A172 (cell line): ENCODE measurements around the gene CLCA2. TPM values are rescaled to one million over a fixed set of nuclear protein-coding genes. Genes with fewer than 3 reads are reported as not detected.

Experiments used
- DNase-seq: peaks from one replicate; pipeline ENCODE4 v3.0.0-alpha.2; 2015; ENCODE audit warnings: low spot score
- total RNA-seq: library from RNA; depleted of rRNA; stranded (reverse); fragments of >200 nt; shearing (Covaris generic); gene quantifications from 2 replicates; pipeline ENCODE4 v1.2.3, GENCODE V29; 2014; rRNA removed

CLCA2 gene, protein sequence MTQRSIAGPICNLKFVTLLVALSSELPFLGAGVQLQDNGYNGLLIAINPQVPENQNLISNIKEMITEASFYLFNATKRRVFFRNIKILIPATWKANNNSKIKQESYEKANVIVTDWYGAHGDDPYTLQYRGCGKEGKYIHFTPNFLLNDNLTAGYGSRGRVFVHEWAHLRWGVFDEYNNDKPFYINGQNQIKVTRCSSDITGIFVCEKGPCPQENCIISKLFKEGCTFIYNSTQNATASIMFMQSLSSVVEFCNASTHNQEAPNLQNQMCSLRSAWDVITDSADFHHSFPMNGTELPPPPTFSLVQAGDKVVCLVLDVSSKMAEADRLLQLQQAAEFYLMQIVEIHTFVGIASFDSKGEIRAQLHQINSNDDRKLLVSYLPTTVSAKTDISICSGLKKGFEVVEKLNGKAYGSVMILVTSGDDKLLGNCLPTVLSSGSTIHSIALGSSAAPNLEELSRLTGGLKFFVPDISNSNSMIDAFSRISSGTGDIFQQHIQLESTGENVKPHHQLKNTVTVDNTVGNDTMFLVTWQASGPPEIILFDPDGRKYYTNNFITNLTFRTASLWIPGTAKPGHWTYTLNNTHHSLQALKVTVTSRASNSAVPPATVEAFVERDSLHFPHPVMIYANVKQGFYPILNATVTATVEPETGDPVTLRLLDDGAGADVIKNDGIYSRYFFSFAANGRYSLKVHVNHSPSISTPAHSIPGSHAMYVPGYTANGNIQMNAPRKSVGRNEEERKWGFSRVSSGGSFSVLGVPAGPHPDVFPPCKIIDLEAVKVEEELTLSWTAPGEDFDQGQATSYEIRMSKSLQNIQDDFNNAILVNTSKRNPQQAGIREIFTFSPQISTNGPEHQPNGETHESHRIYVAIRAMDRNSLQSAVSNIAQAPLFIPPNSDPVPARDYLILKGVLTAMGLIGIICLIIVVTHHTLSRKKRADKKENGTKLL
- 0.22 and 0.24 TPM in 2 replicates for total RNA-seq

DNA sequence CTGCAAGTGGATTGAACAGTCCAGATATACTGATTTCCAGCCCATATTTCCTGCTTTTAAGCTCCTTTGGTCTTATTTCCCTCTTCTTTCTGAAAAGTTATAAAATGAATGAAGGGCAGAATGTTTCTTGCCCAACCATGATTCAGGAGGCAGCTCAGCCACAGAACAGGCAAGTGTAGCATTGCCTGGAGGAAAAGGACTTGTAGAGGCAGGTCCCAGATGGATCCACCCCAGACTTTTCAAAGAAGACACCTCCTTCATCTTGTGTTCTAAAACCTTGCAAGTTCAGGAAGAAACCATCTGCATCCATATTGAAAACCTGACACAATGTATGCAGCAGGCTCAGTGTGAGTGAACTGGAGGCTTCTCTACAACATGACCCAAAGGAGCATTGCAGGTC is at the start of gene CLCA2:
CLCA2 (plus strand) TSS at position 299 of the 400 bp plus-strand sequence; CDS start at position 376, 77 bp downstream.
- DNase-seq = no peak

DNA sequence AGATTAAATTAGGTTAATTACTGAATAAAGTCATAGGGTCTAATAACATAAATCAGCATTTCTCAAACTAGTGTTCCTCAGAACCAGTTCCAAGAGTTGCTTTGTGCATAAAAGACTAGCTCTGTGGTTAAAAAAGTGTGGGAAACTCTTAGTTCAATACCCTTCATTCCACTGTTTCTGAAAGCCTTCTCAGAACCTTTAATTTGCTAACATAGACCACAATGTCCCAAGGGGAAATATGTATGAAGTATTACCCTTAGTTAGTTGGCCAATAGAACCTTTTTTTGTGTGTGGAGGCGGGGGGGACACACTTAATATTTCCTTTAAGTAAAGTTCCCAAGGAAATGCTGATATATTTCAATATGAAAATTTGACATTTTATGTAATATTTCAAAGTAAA is 48.3 kb upstream of the CLCA2 start:
- no peak for DNase-seq

DNA sequence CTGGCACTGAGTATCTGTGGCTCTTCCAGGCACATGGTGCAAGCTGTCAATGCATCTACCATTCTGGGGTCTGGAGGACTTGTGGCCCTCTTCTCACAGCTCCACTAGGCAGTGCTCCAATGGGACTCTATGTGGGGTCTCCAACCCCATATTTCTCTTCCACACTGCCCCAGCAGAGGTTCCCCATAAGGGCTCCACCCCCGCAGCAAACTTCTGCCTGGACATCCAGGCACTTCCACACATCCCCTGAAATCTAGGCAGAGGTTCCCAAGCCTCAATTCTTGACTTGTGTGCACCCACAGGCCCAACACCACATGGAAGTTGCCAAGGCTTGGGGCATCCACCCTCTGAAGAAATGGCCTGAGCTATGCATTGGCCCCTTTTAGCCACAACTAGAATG is 46.6 kb upstream of the CLCA2 start:
- no peak for DNase-seq

DNA sequence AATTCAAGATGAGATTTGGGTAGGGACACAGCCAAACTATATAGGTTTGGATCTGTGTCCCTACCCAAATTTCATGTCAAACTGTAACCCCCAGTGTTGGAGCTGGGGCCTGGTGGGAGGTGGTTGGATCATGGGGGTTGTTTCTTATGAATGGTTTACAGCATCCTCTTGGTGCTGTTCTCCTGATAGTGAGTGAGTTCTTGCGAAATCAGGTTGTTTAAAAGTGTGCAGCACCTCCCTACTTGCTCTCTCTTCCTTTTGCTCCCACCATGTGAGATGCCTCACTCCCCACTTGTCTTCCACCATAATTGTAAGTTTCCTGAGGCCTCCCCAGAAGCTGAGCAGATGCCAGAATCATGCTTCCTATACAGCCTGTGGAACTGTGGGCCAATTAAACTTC is 45.2 kb upstream of the CLCA2 start:
- DNase-seq = no peak

DNA sequence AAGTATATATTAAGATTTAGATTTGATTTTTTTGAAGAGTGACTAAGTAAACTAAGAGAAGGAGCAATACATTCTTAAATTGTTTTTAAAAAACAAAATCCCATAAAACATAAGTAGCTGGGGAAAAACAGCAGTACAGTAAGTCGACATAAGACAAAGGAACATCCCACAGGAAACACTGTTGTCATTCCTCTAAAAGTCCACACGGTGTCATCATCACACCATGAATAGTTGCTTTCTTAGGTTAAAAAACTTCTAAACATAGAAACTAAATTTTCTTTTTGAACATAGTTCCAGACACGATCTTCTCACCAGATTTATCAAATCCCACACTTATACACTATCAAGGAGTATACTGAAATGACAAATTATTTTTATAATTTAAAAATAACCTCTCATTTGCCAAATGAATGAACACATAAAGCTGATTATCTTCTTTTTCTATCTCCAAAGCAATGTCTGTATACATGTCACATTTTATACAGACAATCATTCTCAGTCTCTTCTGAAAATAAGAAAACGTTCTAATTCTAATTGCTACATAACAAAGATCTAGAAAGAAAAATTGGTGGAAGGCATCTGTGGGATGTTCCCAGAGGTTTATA is 43.6 kb upstream of the CLCA2 start:
- peak; percentile 44 for DNase-seq

DNA sequence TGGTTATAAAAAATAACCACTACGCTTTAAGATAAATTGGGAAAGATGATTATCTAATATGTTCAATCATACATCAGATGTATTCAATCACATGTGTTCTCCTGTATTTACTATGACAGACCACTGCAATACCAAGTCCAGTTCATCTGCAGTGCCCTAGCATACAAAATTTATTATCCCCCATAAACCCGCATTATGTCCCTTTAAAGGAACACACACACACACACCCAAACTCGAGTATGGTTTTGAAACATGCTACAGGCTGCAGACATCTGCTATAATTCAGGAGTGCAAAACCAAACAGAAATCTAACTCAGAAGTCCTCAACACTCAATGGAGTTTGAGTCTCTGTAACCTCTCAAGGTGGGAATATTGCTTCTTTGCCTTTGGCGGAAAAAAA is 42.7 kb upstream of the CLCA2 start:
- no peak for DNase-seq

DNA sequence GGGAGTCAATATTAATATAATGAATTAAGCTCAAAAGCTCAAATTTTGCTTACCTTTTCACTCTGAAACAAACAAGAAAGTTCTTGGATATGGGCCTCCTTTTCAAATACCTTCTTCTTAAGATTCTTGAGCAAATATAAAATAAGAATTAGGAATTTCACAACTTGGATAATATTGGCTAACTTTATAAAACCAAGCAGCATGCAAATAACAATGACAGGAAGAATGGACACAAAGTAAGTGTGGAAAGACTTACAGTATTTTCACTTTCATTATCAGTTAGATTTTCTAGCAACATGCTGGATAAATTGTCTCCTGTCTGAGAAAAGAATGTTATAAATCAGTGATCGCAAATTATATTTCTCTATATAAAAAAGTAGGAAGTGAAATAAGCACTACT is 41.1 kb upstream of the CLCA2 start:
- no peak for DNase-seq

DNA sequence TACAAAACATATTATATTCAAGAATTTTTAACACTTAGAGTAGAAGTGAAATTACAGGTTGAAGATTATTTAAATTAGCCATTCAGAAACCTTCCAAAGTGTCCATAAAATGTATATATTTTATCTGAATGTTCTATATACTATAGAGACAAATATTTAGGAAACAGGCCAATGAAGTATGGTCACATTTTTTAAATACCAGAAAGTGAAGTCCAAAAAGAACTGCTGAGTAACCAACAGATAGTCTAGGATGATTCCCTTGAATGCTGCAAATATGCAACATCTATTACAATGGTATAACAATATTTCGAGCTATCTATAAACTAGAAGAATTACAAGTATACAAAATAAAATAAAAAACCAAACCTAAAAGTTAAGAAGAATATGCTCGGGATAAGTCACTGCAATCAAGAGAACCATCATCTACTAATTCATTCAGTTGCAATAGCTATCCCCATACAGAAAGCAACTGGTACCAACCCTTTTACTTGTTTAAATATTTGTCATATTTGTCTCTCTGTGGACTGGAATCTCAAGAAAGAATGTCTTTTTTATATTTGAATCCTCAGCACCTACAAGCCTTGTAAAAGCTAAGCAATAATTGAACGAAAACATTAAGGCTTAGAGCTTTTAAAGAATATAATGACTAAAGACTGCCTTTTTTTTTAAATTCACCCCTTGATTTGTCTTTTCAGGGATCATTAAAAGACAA is 35.9 kb upstream of the CLCA2 start:
- DNase-seq = no peak

DNA sequence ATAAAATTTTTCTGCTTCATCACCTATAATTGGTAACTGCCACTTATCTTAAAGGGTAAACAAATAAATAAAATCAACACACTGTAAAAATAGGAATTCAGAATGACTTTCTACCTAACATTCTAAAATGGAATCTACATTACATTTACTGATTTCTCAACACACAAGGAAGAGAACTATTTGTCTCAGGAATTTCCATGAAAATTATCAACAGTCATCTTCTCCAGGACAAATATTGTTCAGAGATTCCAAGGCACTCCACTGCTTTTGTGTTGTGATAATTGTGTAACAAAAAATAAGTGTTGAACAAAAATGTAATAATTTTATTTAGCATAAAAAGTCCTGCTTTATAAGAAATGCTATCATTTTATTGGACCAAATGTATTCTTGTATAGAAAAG is 35.2 kb upstream of the CLCA2 start:
- DNase-seq = no peak

DNA sequence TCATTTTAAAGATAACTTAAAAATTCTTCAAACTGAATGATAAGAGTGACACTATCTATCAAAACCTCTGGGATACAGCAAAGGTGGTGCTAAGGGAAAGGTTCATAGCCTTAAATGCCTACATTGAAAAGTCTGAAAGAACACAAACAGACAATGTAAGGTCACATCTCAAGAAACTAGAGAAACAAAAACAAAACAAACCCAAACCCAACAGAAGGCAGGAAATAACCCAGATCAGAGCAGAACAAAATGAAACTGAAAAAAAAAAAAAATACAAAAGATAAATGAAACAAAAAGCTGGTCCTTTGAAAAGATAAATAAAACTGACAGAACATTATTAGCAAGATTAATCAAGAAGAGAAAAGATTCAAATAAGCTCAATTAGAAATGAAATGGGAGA is 34.7 kb upstream of the CLCA2 start:
- no peak for DNase-seq

DNA sequence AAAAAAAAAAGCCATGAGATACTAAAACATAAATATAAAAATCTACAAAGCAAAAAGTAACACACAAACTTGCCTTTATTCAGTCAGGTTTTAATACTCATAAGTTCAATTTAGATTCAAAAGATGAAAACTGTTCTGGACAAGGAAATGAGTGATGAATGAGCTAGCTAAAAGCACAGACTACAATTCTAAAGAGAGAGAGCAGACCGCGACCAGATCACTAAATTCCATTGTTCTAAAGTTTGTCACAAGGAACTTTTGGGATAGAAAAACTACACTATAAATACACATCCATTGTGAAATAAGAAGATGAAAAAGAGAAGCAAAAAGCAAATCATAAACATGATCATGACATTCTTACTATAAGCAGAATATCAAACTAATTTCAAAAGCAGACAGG is 29.6 kb upstream of the CLCA2 start:
- peak; percentile 19 for DNase-seq

DNA sequence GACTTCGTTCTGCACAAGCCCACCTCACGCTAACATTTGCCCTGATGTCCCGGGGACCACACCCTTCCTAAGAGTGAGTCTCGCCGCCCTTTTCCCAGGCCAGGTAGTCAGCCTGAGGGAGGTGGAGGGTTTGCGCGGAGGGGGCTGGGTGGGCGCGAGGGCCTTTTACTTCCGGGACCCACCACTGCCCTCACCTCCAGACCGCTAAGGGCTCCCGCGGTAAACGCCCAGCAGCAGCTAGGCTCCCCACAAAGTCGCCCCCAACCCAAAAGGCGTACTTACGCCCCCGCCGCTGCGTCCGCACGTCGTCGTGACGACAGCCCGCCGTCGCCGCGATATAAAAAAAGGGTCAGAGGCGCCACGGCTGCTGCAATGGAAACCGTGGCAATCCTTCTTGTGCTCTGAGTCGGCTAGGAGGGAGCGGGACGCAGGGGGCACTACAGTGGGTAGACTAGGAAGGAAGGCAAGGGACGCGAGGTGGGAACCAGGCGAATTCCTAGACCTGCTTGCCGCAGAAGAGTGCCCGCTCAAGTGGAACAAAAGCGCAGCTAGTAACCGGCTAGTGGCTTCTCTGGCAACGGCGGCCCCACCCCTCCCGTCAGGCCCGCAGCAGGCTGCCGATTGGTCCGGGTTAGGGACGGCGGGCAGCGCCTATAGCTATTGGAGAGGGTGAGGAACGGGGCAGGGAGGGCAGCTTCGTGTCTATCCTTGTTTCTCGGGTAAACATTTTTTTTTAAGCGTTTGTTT is 28.0 kb upstream of the CLCA2 start, which contains the start of gene ODF2L:
ODF2L (minus strand) TSS at position 573 of the 747 bp plus-strand sequence. CDS start 9,296 bp downstream, outside the sequence.
- peak; percentile 52 for DNase-seq

DNA sequence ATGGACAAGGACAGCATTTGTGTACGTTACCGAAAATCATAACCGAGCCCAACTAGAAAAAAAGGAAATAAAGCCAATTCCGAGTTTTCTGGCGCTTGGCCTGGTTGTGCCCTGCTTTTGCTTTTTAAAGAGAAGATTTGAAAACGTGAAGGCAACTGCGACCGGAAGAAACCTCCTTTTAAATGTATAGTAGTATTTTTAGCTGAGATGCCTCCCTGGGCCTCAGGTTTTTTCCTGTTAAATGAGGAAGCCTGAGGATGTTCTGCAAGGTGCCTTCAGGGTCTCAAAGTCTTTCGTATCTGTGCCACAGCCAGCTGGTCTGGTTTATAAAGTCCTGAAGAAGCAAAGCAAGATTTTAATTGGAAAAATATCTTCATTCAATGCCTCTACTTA is 27.5 kb upstream of the CLCA2 start:
- DNase-seq = no peak

DNA sequence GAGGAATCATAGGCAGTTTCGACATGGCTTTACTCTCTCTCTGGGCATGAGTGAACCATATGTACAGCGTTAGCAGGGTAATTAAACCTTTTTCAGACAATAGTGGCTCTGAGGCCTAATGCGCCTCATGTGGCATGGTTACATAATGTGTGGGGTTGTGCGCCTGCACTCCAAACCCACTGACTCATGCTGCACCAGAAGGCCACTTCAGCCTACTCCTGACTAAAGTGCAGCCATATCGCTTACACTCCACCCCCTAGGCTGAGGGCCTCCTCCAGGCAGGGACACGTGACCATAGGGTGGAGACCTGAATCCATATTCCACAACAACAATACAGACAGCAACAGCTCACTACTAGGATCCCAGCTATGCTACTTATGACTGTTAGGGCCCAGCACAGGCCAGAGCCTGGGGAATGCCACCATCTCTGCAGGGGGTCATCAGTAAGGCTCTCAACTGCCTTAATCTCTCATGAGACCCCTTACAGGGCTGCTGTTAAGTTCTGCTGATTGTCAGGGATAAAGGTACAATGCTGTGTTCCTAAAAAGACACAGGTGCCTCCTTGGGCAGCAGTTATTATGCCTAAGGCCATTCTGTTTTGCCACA is 14.5 kb upstream of the CLCA2 start:
- no peak for DNase-seq

DNA sequence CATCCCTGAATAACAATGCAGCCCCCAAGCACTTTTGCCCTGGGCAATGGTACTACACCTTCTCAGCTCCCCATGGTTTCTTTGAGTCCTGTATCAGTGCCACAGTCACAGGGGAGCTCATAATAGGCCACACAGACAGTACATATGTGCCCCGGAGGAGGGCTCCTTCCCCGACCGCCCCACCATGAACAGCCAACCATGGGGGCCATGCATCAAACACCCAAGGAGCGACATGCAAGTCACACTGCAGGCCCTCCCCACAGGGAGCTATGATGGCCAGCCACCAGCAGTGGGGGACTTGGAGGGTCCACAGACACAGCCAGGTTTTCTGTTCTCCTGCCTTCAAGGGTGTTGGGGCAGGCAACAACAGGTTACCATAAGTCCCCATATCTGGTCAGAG is 13.1 kb upstream of the CLCA2 start:
- no peak for DNase-seq

DNA sequence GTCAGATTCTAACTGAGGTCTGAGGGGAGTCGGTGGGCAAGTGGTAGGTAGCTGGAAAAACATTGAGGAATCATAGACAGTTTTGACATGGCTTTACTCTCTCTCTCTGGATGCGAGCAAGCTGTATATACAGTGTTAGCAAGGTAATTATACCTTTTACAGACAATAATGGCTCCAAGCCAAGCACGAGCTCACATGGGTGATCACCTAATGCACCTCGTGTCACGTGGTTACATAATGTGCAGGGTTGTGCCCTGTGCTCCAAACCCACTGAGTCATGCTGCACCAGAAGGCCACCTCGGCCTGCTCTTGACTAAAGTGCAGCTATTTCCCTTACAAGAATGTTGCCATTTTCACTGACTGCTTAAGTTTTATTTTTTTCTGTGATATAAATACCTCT is 7.6 kb upstream of the CLCA2 start:
- DNase-seq = no peak

DNA sequence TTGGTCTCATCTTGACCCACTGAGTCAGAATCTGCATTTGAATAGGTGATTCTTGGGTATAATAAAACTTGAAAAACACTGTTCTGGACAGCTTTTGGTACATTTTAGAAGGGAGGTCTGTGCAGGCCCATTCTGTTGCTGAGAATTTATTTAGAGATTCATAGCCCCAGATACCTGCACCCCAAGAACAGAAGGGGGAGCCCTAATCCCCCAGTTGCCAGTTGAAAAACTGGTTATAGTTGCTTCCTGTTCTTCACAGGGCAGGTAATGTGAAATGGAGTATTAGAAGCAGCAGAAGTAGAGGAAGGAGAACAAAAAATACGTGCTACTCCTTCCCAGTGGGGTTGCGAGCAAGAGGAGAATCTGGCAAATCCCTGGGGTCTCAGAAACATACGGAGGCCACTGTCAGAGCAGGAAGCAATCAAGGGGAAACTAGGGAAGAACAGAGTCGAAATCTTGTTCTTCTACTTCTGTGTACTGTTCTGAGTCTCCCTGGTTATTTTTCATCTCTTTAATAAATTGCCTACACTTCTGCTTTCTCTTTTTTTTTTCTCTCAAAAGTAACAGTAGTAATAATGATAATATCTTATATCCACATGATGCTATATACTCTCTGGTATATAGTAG is 4.6 kb upstream of the CLCA2 start:
- DNase-seq = no peak

DNA sequence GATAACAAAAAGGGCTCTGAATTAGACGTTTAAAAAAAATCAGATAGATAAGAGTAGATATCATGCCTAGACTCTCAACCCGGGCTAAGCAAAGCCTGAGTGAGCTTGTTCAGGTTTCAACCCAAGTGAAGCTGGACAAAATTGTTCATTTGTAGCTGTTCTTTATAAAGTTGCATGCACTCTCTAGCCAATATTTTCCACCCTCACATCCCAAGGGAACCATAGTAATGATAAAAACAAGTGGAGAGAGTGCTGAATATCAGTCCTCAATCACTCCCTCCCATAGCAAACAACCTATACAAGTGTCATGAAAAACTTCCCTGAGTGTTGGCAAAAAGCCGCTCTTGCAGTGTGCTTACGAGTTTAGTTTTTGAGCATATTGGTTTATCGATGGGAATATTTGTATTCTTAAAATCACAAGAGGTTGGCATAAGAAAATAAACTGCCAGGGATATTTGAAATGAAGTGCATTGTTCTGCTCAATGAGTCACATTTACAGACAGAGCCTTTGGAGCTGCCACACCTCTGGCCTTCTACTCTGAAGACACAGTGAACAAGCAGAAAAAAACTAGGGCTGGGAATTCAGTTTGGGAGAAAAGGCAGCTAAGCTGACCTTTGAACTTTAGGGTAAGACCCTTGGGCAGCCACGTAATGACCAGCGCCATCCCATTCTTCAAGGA is 2.2 kb upstream of the CLCA2 start:
- no peak for DNase-seq

DNA sequence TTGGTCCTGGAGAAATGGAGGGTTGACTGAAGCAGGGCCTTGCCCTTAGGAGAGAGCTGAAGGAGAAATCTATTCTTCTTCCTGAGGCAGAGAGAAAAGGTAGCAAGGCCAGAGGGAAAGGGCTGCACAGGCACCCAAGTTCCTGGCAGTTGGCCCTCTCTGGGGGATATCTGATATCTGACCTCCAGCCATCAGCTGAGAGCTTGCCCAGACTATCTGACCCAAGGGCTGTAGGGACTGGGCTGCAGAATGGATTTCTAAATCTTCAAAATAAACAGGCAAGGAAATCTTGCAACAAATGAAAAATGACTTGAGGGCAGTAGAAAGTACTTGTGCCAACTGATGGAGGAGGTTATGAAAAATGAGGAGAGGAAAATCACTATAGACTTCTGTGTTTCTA is 498 bp upstream of the CLCA2 start:
- no peak for DNase-seq
